ENCODE results near the gene SMIM43. TPM values are rescaled to one million over a fixed set of nuclear protein-coding genes. Genes with fewer than 3 reads are reported as not detected.

The SMIM43 gene
- total RNA-seq, 2 donors from 2014 or later: not detected

GRCh38 chr4:121712001-121712651 is 52.8 kb downstream of the SMIM43 start:
- Histone ChIP-seq H3K9me3 (no peaks in the 10 kb centered on the region), H3K27ac (peak overlapping the region; percentile 67 to 74), H3K4me3 (peak overlapping the region in 1 of 2 donors; percentile 30), H3K4me1 (peaks cover 0 to 11% of the 10 kb centered on the region in 2 donors), H3K27me3 (no peaks in the 10 kb centered on the region), H3K36me3 (no peaks in the 10 kb centered on the region)
- no peak for TF ChIP-seq CTCF (IDR thresholded peaks at IDR 0.05)
- no peak for DNase-seq (ENCODE audit: low spot score)

- Histone ChIP-seq H3K36me3 (no peaks in the 10 kb centered on the region), H3K4me1 (peaks cover 0 to 11% of the 10 kb centered on the region in 2 donors), H3K4me3 (peak overlapping the region in 1 of 2 donors; percentile 30), H3K27ac (peak overlapping the region; percentile 67 to 74), H3K27me3 (no peaks in the 10 kb centered on the region), H3K9me3 (no peaks in the 10 kb centered on the region)
- peak in 1 of 2 donors; percentile 11 for TF ChIP-seq CTCF (IDR thresholded peaks at IDR 0.05)
- peak; percentile 93 for DNase-seq (ENCODE audit: low spot score)
Observed at GRCh38 chr4:121711263-121712000, 53.5 kb downstream of the SMIM43 start.

GRCh38 chr4:121709766-121710405 is 55.1 kb downstream of the SMIM43 start:
- H3K4me3 ChIP-seq: no peak overlapping the region
- TF ChIP-seq CTCF (IDR thresholded peaks at IDR 0.05): no peak
- H3K27ac ChIP-seq: no peak overlapping the region
- H3K27me3 ChIP-seq: no peaks in the 10 kb centered on the region
- H3K36me3 ChIP-seq: no peaks in the 10 kb centered on the region
- H3K9me3 ChIP-seq: no peaks in the 10 kb centered on the region
- H3K4me1 ChIP-seq: peaks cover 0 to 11% of the 10 kb centered on the region in 2 donors
- DNase-seq (ENCODE audit: low spot score): no peak

Other genes starting within 250 kb of the SMIM43 start
- 100 to 1,000 TPM; 186 to 197 TPM for gene ANXA5, start 68.2 kb downstream of the SMIM43 start, total RNA-seq
- gene EXOSC9, start 36.2 kb upstream of the SMIM43 start, total RNA-seq: 10 to 100 TPM; 18.8 TPM
- 1 to 10 TPM in 1 of 2 donors, under 1 TPM in 1; 0.51 to 1.3 TPM for gene CCNA2, start 58.7 kb upstream of the SMIM43 start, total RNA-seq
- gene BBS7, start 105.3 kb upstream of the SMIM43 start, total RNA-seq: 1 to 10 TPM; 4.9 to 5.5 TPM
- under 1 TPM; 0.15 to 0.63 TPM for gene TRPC3, start 186.9 kb upstream of the SMIM43 start, total RNA-seq